ENCODE measurements around the gene CYP4F8. TPM values are rescaled to one million over a fixed set of nuclear protein-coding genes. Genes with fewer than 3 reads are reported as not detected.

CYP4F8 gene, protein sequence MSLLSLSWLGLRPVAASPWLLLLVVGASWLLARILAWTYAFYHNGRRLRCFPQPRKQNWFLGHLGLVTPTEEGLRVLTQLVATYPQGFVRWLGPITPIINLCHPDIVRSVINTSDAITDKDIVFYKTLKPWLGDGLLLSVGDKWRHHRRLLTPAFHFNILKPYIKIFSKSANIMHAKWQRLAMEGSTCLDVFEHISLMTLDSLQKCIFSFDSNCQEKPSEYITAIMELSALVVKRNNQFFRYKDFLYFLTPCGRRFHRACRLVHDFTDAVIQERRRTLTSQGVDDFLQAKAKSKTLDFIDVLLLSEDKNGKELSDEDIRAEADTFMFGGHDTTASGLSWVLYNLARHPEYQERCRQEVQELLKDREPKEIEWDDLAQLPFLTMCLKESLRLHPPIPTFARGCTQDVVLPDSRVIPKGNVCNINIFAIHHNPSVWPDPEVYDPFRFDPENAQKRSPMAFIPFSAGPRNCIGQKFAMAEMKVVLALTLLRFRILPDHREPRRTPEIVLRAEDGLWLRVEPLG
- polyA plus RNA-seq (2011; rRNA removed) (not detected in 2 replicates), polyA minus RNA-seq (2011; rRNA and poly(A)+ RNA removed) (not detected in 2 replicates)

GRCh38 chr19:15614507-15615379 is at the start of gene CYP4F8:
CYP4F8 (plus strand) TSS chr19:15615218; CDS start chr19:15615617, 399 bp downstream.
- POLR2A ChIA-PET = no interaction called here
- DNase-seq (ENCODE audit: low read depth) = no peak
- Histone ChIP-seq H3K4me3 (ENCODE audit: low read depth, low read length) (no peak within 1 kb of the TSS), H3K36me3 (ENCODE audit: control insufficient read depth, insufficient read depth, low read length) (no peaks in the 10 kb centered on the region), H3K27me3 (ENCODE audit: control insufficient read depth, insufficient read depth, low read length) (no peaks in the 10 kb centered on the region)
- TF ChIP-seq, protein P1, sequence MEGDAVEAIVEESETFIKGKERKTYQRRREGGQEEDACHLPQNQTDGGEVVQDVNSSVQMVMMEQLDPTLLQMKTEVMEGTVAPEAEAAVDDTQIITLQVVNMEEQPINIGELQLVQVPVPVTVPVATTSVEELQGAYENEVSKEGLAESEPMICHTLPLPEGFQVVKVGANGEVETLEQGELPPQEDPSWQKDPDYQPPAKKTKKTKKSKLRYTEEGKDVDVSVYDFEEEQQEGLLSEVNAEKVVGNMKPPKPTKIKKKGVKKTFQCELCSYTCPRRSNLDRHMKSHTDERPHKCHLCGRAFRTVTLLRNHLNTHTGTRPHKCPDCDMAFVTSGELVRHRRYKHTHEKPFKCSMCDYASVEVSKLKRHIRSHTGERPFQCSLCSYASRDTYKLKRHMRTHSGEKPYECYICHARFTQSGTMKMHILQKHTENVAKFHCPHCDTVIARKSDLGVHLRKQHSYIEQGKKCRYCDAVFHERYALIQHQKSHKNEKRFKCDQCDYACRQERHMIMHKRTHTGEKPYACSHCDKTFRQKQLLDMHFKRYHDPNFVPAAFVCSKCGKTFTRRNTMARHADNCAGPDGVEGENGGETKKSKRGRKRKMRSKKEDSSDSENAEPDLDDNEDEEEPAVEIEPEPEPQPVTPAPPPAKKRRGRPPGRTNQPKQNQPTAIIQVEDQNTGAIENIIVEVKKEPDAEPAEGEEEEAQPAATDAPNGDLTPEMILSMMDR (IDR thresholded peaks at IDR 0.05; ENCODE audit: insufficient read depth, low read depth, low read length) = no peak
- CTCF ChIA-PET = no interaction called here

DNA sequence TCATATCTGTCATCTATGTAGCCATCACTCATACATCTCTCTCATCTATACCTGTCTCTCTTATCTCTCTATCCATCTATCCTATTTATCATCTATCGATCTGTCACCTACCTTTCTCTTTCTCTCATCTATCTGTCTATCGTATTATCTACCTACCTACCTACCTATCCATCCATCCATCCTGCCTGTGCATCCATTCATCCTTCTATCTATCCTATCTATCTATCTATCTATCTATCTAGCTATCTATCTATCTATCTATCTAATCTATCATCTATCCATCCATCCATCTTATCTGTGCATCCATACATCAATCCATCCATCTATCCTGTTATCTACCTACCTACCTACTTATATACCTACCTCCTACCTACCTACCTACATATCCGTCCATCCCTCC is 44.6 kb upstream of the CYP4F8 start:
- H3K36me3 ChIP-seq (ENCODE audit: control insufficient read depth, insufficient read depth, low read length) = no peaks in the 10 kb centered on the region
- H3K27me3 ChIP-seq (ENCODE audit: control insufficient read depth, insufficient read depth, low read length) = 0 out of 2 replicates have a peak, but pooled peaks cover 1% of the 10 kb centered on the region
- POLR2A ChIA-PET = no interaction called here
- no peak overlapping the region for H3K4me3 ChIP-seq (ENCODE audit: low read depth, low read length)
- TF ChIP-seq, protein P1 (IDR thresholded peaks at IDR 0.05; ENCODE audit: insufficient read depth, low read depth, low read length) = no peak
- DNase-seq (ENCODE audit: low read depth) = no peak
- CTCF ChIA-PET = no interaction called here

DNA sequence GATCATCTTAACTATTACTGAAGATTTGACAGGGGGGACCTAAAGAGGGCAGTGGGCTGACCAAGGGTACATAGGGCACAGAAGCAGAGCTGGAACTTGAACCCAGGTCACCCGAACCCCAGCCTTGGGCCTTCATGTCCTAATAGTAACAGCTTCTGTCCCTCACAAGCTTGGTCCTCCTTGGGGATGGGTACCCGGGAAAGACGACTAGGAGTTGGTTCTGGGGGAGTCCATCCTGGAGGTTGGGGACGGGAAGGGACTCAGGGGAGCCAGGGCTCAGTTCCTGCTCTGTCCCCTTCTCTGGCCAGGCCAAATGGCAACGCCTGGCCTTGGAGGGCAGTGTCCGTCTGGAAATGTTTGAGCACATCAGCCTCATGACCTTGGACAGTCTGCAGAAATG is 39.6 kb upstream of the CYP4F8 start:
- TF ChIP-seq, protein P1 (IDR thresholded peaks at IDR 0.05; ENCODE audit: insufficient read depth, low read depth, low read length) = no peak

DNA sequence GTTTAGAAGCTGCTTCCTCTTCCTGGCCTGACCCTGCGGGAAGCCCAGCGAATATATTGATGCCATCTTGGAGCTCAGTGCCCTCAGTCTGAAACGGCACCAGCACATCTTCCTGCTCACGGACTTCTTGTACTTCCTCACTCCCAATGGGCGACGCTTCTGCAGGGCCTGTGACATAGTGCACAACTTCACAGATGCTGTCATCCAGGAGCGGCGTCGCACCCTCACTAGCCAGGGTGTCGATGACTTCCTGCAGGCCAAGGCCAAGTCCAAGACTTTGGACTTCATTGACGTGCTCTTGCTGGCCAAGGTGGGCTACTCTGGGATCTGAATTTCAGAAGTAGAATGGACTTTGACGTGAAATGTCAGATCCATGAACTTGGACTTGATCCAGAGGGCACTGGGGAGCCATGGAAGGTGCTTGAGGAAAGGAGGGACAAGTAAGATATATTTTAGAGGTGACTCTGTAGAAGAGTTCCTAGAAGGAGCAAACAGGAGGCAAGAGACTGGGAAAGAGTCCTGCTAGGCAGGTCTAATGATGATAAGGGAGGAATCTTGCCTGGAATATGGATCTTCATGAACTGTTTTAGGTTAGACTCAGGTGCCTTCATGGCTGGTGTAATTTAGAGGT is 38.4 kb upstream of the CYP4F8 start:
- H3K4me3 ChIP-seq (ENCODE audit: low read depth, low read length) = no peak overlapping the region
- H3K36me3 ChIP-seq (ENCODE audit: control insufficient read depth, insufficient read depth, low read length) = no peaks in the 10 kb centered on the region
- TF ChIP-seq, protein P1 (IDR thresholded peaks at IDR 0.05; ENCODE audit: insufficient read depth, low read depth, low read length) = no peak
- H3K27me3 ChIP-seq (ENCODE audit: control insufficient read depth, insufficient read depth, low read length) = no peaks in the 10 kb centered on the region
- DNase-seq (ENCODE audit: low read depth) = no peak
- ChIA-PET CTCF (no interaction called here), POLR2A (no interaction called here)

More for the DNA sequence above, 39.6 kb upstream of the CYP4F8 start:
- Histone ChIP-seq H3K27me3 (ENCODE audit: control insufficient read depth, insufficient read depth, low read length) (no peaks in the 10 kb centered on the region), H3K4me3 (ENCODE audit: low read depth, low read length) (no peak overlapping the region), H3K36me3 (ENCODE audit: control insufficient read depth, insufficient read depth, low read length) (no peaks in the 10 kb centered on the region)
- ChIA-PET CTCF (interaction anchor here (1.0 to 1.2 kb wide), 2 partner anchors 9 to 10 kb away, joined by 3 to 4 read pairs; no protein-coding TSS in a partner anchor), POLR2A (no interaction called here)
- no peak for DNase-seq (ENCODE audit: low read depth)
